ENCODE measurements around the gene FAM171A2. TPM values are rescaled to one million over a fixed set of nuclear protein-coding genes. Genes with fewer than 3 reads are reported as not detected.

The FAM171A2 gene
- total and polyA plus RNA-seq, 2 donors from 2014 or later = 0.94 to 1.6 TPM

GRCh38 chr17:44379887-44380286 is 16.2 kb upstream of the FAM171A2 start:
- FAIRE-seq (no peak), DNase-seq (peak in 1 of 5 donors; percentile 45)
- TF ChIP-seq CTCF (IDR thresholded peaks at IDR 0.05; ENCODE audit: borderline replicate concordance, extremely low read depth, insufficient read depth) = no peak
- no peaks in the 10 kb centered on the region for H3K36me3 ChIP-seq (ENCODE audit: control insufficient read depth in 2 of 3, insufficient read depth in 3 of 3, low read length in 3 of 3)
- no peaks in the 10 kb centered on the region for H3K27me3 ChIP-seq (ENCODE audit: control insufficient read depth, insufficient read depth, low read length)
- intact Hi-C loops (cut with DNase I) = no loop called here
- H3K27ac ChIP-seq (ENCODE audit: low read depth in 2 of 2, low read length in 2 of 2) = no peak overlapping the region
- peaks cover 0 to 2% (median 0%) of the 10 kb centered on the region in 3 donors for H3K4me1 ChIP-seq (ENCODE audit: control insufficient read depth in 2 of 3, insufficient read depth in 2 of 3, low read depth in 1 of 3, low read length in 3 of 3)
- H3K4me3 ChIP-seq (ENCODE audit: low read length in 3 of 3) = no peak overlapping the region
- H3K9ac ChIP-seq (ENCODE audit: low read length in 3 of 3) = no peak overlapping the region
- no peaks in the 10 kb centered on the region for H3K9me3 ChIP-seq (ENCODE audit: control insufficient read depth in 2 of 3, insufficient read depth in 1 of 3, low read length in 3 of 3)

- H3K36me3 ChIP-seq (ENCODE audit: control insufficient read depth in 2 of 3, insufficient read depth in 3 of 3, low read length in 3 of 3) = no peaks in the 10 kb centered on the region
- TF ChIP-seq CTCF (IDR thresholded peaks at IDR 0.05; ENCODE audit: borderline replicate concordance, extremely low read depth, insufficient read depth) = no peak
- H3K27me3 ChIP-seq (ENCODE audit: control insufficient read depth, insufficient read depth, low read length) = no peaks in the 10 kb centered on the region
- peak in 1 of 5 donors; percentile 69 for DNase-seq
- H3K9me3 ChIP-seq (ENCODE audit: control insufficient read depth in 2 of 3, insufficient read depth in 1 of 3, low read length in 3 of 3) = no peaks in the 10 kb centered on the region
- intact Hi-C loops (cut with DNase I) = no loop called here
- no peak overlapping the region for H3K27ac ChIP-seq (ENCODE audit: low read depth in 2 of 2, low read length in 2 of 2)
- H3K4me1 ChIP-seq (ENCODE audit: control insufficient read depth in 2 of 3, insufficient read depth in 2 of 3, low read depth in 1 of 3, low read length in 3 of 3) = peaks cover 0 to 4% (median 0%) of the 10 kb centered on the region in 3 donors
- H3K4me3 ChIP-seq (ENCODE audit: low read length in 3 of 3) = no peak overlapping the region
- no peak overlapping the region for H3K9ac ChIP-seq (ENCODE audit: low read length in 3 of 3)
- no peak for FAIRE-seq
Observed at GRCh38 chr17:44378171-44378705, 14.6 kb upstream of the FAM171A2 start.

GRCh38 chr17:44376779-44377178 is 13.1 kb upstream of the FAM171A2 start:
- intact Hi-C loops (cut with DNase I) = no loop called here
- DNase-seq = peak in 1 of 5 donors; percentile 58
- Histone ChIP-seq H3K27ac (ENCODE audit: low read depth in 2 of 2, low read length in 2 of 2) (no peak overlapping the region), H3K9ac (ENCODE audit: low read length in 3 of 3) (no peak overlapping the region), H3K4me1 (ENCODE audit: control insufficient read depth in 2 of 3, insufficient read depth in 2 of 3, low read depth in 1 of 3, low read length in 3 of 3) (peaks cover 0 to 4% (median 0%) of the 10 kb centered on the region in 3 donors), H3K9me3 (ENCODE audit: control insufficient read depth in 2 of 3, insufficient read depth in 1 of 3, low read length in 3 of 3) (no peaks in the 10 kb centered on the region), H3K36me3 (ENCODE audit: control insufficient read depth in 2 of 3, insufficient read depth in 3 of 3, low read length in 3 of 3) (no peaks in the 10 kb centered on the region), H3K4me3 (ENCODE audit: low read length in 3 of 3) (no peak overlapping the region), H3K27me3 (ENCODE audit: control insufficient read depth, insufficient read depth, low read length) (no peaks in the 10 kb centered on the region)
- FAIRE-seq = no peak
- no peak for TF ChIP-seq CTCF (IDR thresholded peaks at IDR 0.05; ENCODE audit: borderline replicate concordance, extremely low read depth, insufficient read depth)

- DNase-seq = peak; percentile 39 to 88 (median 53)
- Histone ChIP-seq H3K9me3 (ENCODE audit: control insufficient read depth in 2 of 3, insufficient read depth in 1 of 3, low read length in 3 of 3) (no peaks in the 10 kb centered on the region), H3K9ac (ENCODE audit: low read length in 3 of 3) (no peak overlapping the region), H3K36me3 (ENCODE audit: control insufficient read depth in 2 of 3, insufficient read depth in 3 of 3, low read length in 3 of 3) (no peaks in the 10 kb centered on the region), H3K27me3 (ENCODE audit: control insufficient read depth, insufficient read depth, low read length) (no peaks in the 10 kb centered on the region), H3K4me1 (ENCODE audit: control insufficient read depth in 2 of 3, insufficient read depth in 2 of 3, low read depth in 1 of 3, low read length in 3 of 3) (peaks cover 0 to 4% (median 0%) of the 10 kb centered on the region in 3 donors), H3K27ac (ENCODE audit: low read depth in 2 of 2, low read length in 2 of 2) (no peak overlapping the region), H3K4me3 (ENCODE audit: low read length in 3 of 3) (no peak overlapping the region)
- no peak for FAIRE-seq
- no peak for TF ChIP-seq CTCF (IDR thresholded peaks at IDR 0.05; ENCODE audit: borderline replicate concordance, extremely low read depth, insufficient read depth)
- intact Hi-C loops (cut with DNase I) = no loop called here
Observed at GRCh38 chr17:44376124-44376523, 12.5 kb upstream of the FAM171A2 start.
